ENCODE data around the gene PHIP.
"Not testable (repeated sequence)": the region's sequence is repeated elsewhere in the genome, so short reads cannot be mapped to it uniquely, and the experiment has no call there.

The PHIP gene

DNA sequence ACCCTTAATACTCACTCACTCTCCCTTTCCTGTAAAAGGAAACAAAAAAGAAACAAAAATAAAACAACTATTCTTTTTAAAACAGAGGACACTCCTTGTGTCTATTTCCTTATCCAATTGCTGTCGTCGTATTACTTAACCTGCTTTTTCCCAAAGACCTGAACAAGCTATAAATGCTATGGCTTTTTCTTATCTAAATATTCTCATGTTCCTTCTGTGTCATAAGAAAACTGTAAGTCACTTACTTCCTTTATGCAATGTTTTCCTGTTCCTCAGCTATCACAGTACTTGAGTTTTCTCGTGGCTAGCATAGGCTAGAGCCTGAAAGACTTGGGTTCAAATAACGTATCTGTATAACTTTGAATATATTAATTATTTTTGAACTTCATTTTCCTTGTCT, 111.5 kb downstream of the PHIP start:
- DNase-seq: no peak
- TF ChIP-seq GATA1 (IDR thresholded peaks at IDR 0.05; ENCODE audit: low read depth, low read length) (no peak), POLR2A (IDR thresholded peaks at IDR 0.05; ENCODE audit: low read length) (no peak)

DNA sequence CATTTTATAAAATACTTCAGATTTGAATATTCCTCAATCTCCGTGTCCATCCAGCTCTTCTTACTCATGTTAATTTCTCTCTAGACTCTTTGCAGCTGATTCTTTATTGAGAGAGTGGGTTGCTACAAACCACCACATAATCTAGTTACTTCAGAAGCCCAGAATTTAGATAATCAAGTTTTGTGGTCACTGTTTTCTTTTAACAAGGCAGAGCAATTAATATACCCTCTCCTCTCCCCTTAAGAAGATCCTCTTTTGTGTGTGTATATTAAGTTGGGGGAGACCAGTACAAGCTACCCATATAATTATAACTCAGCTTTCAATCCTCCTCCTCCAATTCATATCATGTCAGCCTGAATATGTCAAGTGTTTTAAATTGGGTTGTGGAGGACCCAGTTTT, 115.6 kb downstream of the PHIP start:
- no peak for DNase-seq
- no peak for TF ChIP-seq POLR2A (IDR thresholded peaks at IDR 0.05; ENCODE audit: low read length)
- no peak for TF ChIP-seq GATA1 (IDR thresholded peaks at IDR 0.05; ENCODE audit: low read depth, low read length)

DNA sequence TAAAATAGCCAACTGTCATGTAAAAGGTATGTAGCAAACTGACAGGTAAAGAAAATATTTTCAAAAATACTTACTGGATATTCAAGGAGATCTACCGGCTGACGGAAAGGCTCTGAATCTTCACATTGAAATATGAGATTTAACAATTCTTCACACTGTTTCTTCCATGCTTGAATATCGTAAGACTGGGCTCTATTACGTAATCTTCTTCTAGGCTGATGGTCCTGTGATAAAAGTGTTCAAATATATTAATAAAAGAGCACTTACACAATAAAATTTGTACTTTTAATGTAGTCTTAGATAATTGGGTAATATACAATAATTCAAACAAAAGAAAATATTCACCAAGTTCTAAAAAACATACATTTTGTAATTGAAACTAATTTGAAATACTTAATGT, 123.3 kb downstream of the PHIP start:
- DNase-seq: no peak
- TF ChIP-seq GATA1 (IDR thresholded peaks at IDR 0.05; ENCODE audit: low read depth, low read length) (no peak), POLR2A (IDR thresholded peaks at IDR 0.05; ENCODE audit: low read length) (no peak)

- no peak for DNase-seq
- TF ChIP-seq POLR2A (IDR thresholded peaks at IDR 0.05; ENCODE audit: low read length): no peak
- no peak for TF ChIP-seq GATA1 (IDR thresholded peaks at IDR 0.05; ENCODE audit: low read depth, low read length)
These were observed 124.3 kb downstream of the PHIP start for GRCh38 chr6:78953798-78954197.

- no peak for DNase-seq
- TF ChIP-seq GATA1 (IDR thresholded peaks at IDR 0.05; ENCODE audit: low read depth, low read length): no peak
- TF ChIP-seq POLR2A (IDR thresholded peaks at IDR 0.05; ENCODE audit: low read length): no peak
These were observed 125.7 kb downstream of the PHIP start for GRCh38 chr6:78952362-78952761.

- TF ChIP-seq POLR2A (IDR thresholded peaks at IDR 0.05; ENCODE audit: low read length) (no peak), GATA1 (IDR thresholded peaks at IDR 0.05; ENCODE audit: low read depth, low read length) (no peak)
- no peak for DNase-seq
These were observed 129.3 kb downstream of the PHIP start for GRCh38 chr6:78948785-78949184.

- no peak for DNase-seq
- no peak for TF ChIP-seq POLR2A (IDR thresholded peaks at IDR 0.05; ENCODE audit: low read length)
- no peak for TF ChIP-seq GATA1 (IDR thresholded peaks at IDR 0.05; ENCODE audit: low read depth, low read length)
These were observed 130.1 kb downstream of the PHIP start for GRCh38 chr6:78947962-78948361.

DNA sequence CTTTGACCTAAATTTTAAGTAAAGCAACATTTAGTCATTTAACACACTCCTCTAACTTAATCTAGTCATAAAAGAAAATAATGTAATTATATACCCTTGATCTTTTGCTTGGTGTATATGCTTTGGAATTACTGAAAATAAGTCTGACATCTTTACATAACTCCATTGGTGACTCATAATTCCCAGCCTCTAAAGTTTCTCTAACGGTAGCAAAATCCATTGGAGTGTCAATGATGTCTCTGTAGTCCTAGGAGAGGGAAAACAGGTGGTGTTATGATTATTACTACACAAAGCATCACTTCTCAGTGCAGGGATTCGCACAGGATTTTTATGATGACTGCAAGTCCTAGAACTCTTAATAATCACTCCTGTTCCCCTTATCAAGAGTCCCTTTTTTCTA, 130.5 kb downstream of the PHIP start:
- no peak for TF ChIP-seq GATA1 (IDR thresholded peaks at IDR 0.05; ENCODE audit: low read depth, low read length)
- no peak for TF ChIP-seq POLR2A (IDR thresholded peaks at IDR 0.05; ENCODE audit: low read length)
- DNase-seq: no peak

- TF ChIP-seq POLR2A (IDR thresholded peaks at IDR 0.05; ENCODE audit: low read length): no peak
- TF ChIP-seq GATA1 (IDR thresholded peaks at IDR 0.05; ENCODE audit: low read depth, low read length): no peak
- no peak for DNase-seq
These were observed 135.6 kb downstream of the PHIP start for GRCh38 chr6:78942446-78942845.

DNA sequence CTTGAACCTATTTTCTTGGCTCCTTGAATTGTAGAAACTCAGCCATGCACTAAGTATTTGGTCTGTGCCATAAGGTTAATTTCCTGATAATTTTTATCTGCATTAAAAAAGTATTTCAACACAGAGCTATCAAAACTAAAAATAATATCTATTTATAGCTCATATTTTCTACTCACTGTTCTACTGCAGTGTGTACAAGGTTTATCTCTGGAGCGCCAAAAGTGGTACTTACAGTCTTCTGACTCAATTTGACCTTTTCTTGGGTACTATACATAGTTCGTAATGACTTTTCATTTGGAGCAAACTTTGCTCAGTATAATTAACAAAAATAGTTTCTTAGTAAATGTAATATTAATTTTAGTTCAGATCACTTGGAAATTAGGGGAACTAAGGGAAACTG, 141.5 kb downstream of the PHIP start:
- no peak for TF ChIP-seq GATA1 (IDR thresholded peaks at IDR 0.05; ENCODE audit: low read depth, low read length)
- TF ChIP-seq POLR2A (IDR thresholded peaks at IDR 0.05; ENCODE audit: low read length): no peak

DNA sequence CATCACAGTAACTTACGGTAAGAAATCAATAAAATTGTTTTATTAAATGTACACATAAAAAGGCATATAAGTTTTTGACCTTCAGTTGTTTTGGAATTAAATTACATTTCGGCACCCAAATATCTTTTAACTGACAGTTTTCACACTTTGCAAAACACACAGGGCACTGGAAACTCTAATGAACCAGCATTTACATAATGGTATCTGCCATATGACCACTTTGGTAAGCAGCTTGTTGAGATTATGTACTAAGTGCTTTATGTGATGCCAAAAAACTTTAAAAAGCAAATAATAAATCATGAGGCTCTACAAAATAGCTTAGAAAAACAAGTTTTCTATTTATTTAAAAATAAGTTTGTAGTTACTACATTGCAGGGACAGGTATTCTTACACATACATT, 142.5 kb downstream of the PHIP start:
- DNase-seq: no peak
- TF ChIP-seq POLR2A (IDR thresholded peaks at IDR 0.05; ENCODE audit: low read length): no peak
- TF ChIP-seq GATA1 (IDR thresholded peaks at IDR 0.05; ENCODE audit: low read depth, low read length): no peak

More for the DNA sequence above, 141.5 kb downstream of the PHIP start:
- DNase-seq: no peak

DNA sequence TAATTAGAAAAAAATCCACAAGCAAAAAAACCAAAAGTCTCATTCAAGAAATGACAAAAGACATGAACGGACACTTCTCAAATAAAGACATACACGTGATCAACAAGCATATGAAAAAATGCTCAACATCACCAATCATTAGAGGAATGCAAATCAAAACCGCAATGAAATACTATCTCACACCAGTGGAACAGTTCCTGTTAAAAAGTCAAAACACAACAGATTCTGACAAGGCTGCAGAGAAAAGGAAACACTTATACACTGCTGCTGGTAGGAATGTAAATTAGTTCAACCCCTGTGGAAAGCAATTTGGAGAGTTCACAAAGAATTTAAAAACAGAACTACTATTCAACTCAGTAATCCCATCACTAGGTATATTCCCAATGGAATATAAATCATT, 152.7 kb downstream of the PHIP start:
- TF ChIP-seq GATA1 (IDR thresholded peaks at IDR 0.05; ENCODE audit: low read depth, low read length) (no peak), POLR2A (IDR thresholded peaks at IDR 0.05; ENCODE audit: low read length) (no peak)
- no peak for DNase-seq

- DNase-seq: not testable (repeated sequence)
These were observed 156.9 kb downstream of the PHIP start for GRCh38 chr6:78921168-78921567.

DNA sequence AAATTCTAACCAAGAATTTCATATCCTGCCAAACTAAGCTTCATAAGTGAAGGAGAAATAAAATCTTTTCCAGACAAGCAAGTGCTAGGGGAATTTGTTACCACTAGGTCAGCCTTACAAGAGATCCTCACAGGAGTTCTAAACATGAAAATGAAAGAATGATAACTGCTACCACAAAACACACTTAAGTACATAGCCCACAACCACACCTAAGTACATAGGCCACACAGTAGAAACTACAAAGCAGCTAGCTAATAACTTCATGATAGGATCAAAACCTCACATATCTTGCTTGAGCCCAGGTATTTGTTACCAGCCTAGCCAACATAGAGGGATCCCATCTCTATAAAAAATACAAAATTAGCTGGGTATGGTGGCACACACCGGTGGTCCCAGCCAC, 160.3 kb downstream of the PHIP start:
- TF ChIP-seq GATA1 (IDR thresholded peaks at IDR 0.05; ENCODE audit: low read depth, low read length): no peak
- TF ChIP-seq POLR2A (IDR thresholded peaks at IDR 0.05; ENCODE audit: low read length): no peak
- DNase-seq: no peak

GRCh38 chr6:78916411-78916810, 161.6 kb downstream of the PHIP start:
- TF ChIP-seq POLR2A (IDR thresholded peaks at IDR 0.05; ENCODE audit: low read length): no peak
- DNase-seq: no peak

DNA sequence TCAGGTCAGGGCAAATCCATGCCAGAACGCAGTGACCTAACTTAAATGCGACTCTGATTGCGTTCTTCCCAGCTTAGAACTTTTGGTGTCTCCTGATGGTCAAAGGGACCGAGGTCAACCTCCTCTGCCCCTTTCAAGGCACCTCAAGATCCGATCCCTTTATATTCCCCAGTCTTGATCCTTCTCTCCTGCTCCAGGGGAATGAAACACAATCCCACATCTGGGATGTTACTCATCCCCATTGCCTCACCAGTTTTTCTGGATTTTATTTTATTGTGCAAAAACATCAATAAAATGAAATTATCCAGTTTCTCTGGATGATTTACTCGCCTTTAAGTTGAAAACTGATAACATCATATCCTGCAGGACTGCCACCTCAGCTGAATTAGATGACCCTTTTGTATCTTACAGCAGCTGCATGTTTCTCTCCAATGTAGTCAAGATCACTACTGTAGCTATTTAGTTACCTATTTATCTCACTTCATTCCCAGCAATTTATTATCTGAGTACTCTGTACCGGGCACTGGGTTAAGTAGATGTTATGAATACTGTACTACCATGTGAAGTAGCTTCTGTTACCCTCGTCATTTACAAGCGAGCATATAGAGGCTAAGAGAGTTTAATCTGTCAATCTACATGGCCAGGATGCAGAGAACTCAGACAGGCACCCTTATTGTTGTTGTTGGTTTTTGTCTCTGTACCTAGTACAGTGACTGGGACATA, 166.7 kb downstream of the PHIP start:
- TF ChIP-seq POLR2A (IDR thresholded peaks at IDR 0.05; ENCODE audit: low read length) (no peak), GATA1 (IDR thresholded peaks at IDR 0.05; ENCODE audit: low read depth, low read length) (no peak)
- no peak for DNase-seq
